Activated T-helper 2 cell treated with anti-CD3 and anti-CD28 coated beads, Interferon-gamma antibody, Interleukin-2, Interleukin-4, amounts not matched to agents 10 μg/mL and 5 μg/mL and 100 μg/mL, durations not matched to agents 14 hours and 24 hours and 36 hours (primary cell): Measurements from ENCODE around the gene EZH2. TPM values are rescaled to one million over a fixed set of nuclear protein-coding genes. Genes with fewer than 3 reads are reported as not detected.

ENCODE experiments used
- DNase-seq: peaks from one replicate; pipeline ENCODE4 v3.0.0; 2021; ENCODE audit warnings: low spot score
- H3K27ac Mint-ChIP-seq: one replicate; pipeline ENCODE4 v1.8.0; 2021; ENCODE audit warnings: mixed read lengths
- H3K27me3 Mint-ChIP-seq: one replicate; pipeline ENCODE4 v1.8.0; 2021; ENCODE audit warnings: low read depth, mixed read lengths
- H3K36me3 Mint-ChIP-seq: one replicate; pipeline ENCODE4 v1.8.0; 2021; ENCODE audit warnings: low read depth, mixed read lengths
- H3K4me1 Mint-ChIP-seq: one replicate; pipeline ENCODE4 v1.8.0; 2021; ENCODE audit warnings: low read depth, mixed read lengths
- H3K4me3 Mint-ChIP-seq: one replicate; pipeline ENCODE4 v1.8.0; 2021; ENCODE audit warnings: low read depth, mild to moderate bottlenecking, moderate library complexity, mixed read lengths
- H3K9me3 Mint-ChIP-seq: one replicate; pipeline ENCODE4 v1.8.0; 2021; ENCODE audit warnings: mixed read lengths
- intact Hi-C: fragments of 100-400 bp; cut with micrococcal nuclease; formaldehyde crosslinking; loops from one replicate; pipeline ENCODE4 v1.15.1; 2023
- total RNA-seq: library from RNA; stranded (reverse); gene quantifications from 2 replicates; pipeline ENCODE4 v1.2.3, GENCODE V29; 2022

Gene EZH2
- total RNA-seq, 1 donor from 2014 or later: 91.0 TPM

- no peak for DNase-seq
- H3K4me3 Mint-ChIP-seq: no peak overlapping the region
- H3K27ac Mint-ChIP-seq: no peak overlapping the region
- intact Hi-C loops: no loop called here
- H3K4me1 Mint-ChIP-seq: peaks cover 16% of the 10 kb centered on the region
- no peaks in the 10 kb centered on the region for H3K27me3 Mint-ChIP-seq
- H3K9me3 Mint-ChIP-seq: no peaks in the 10 kb centered on the region
- H3K36me3 Mint-ChIP-seq: peaks cover 28% of the 10 kb centered on the region
Observed at GRCh38 chr7:148888300-148888699, 4.2 kb upstream of the EZH2 start.

GRCh38 chr7:148886844-148887243, 2.8 kb upstream of the EZH2 start:
- H3K4me3 Mint-ChIP-seq: no peak overlapping the region
- DNase-seq: no peak
- peaks cover 18% of the 10 kb centered on the region for H3K4me1 Mint-ChIP-seq
- no peaks in the 10 kb centered on the region for H3K27me3 Mint-ChIP-seq
- peaks cover 32% of the 10 kb centered on the region for H3K36me3 Mint-ChIP-seq
- intact Hi-C loops: no loop called here
- no peaks in the 10 kb centered on the region for H3K9me3 Mint-ChIP-seq
- H3K27ac Mint-ChIP-seq: no peak overlapping the region

GRCh38 chr7:148884299-148885022, 370 bp upstream of the EZH2 start:
- intact Hi-C loops: loop anchor here (1.0 to 5.0 kb wide), 5 partner anchors 29 to 144 kb away; partner anchors contain the start of gene PDIA4
- peak; percentile 92 for DNase-seq
- Mint-ChIP-seq H3K4me3 (peak overlapping the region; percentile 94), H3K9me3 (no peaks in the 10 kb centered on the region), H3K36me3 (peaks cover 42% of the 10 kb centered on the region), H3K27ac (peak overlapping the region; percentile 98), H3K4me1 (peaks cover 29% of the 10 kb centered on the region), H3K27me3 (no peaks in the 10 kb centered on the region)

- intact Hi-C loops: loop anchor here (1.0 to 5.0 kb wide), 5 partner anchors 30 to 145 kb away; partner anchors contain the start of gene PDIA4
- DNase-seq: peak; percentile 39
- H3K4me3 Mint-ChIP-seq: peak overlapping the region; percentile 95
- peak overlapping the region; percentile 95 for H3K27ac Mint-ChIP-seq
- no peaks in the 10 kb centered on the region for H3K27me3 Mint-ChIP-seq
- peaks cover 31% of the 10 kb centered on the region for H3K4me1 Mint-ChIP-seq
- no peaks in the 10 kb centered on the region for H3K9me3 Mint-ChIP-seq
- H3K36me3 Mint-ChIP-seq: peaks cover 37% of the 10 kb centered on the region
Observed at GRCh38 chr7:148883266-148884048, 634 bp downstream of the EZH2 start.

- H3K27me3 Mint-ChIP-seq: no peaks in the 10 kb centered on the region
- peaks cover 36% of the 10 kb centered on the region for H3K4me1 Mint-ChIP-seq
- H3K27ac Mint-ChIP-seq: peak overlapping the region; percentile 95
- H3K36me3 Mint-ChIP-seq: peaks cover 36% of the 10 kb centered on the region
- intact Hi-C loops: loop anchor here (5.0 kb wide), 1 partner anchor 36 kb away; no protein-coding TSS in a partner anchor
- H3K4me3 Mint-ChIP-seq: peak overlapping the region; percentile 95
- DNase-seq: no peak
- no peaks in the 10 kb centered on the region for H3K9me3 Mint-ChIP-seq
Observed at GRCh38 chr7:148882841-148883265, 1.2 kb downstream of the EZH2 start.

- Mint-ChIP-seq H3K36me3 (peaks cover 38% of the 10 kb centered on the region), H3K4me1 (peaks cover 39% of the 10 kb centered on the region), H3K9me3 (no peaks in the 10 kb centered on the region), H3K27me3 (no peaks in the 10 kb centered on the region), H3K27ac (no peak overlapping the region), H3K4me3 (peak overlapping the region; percentile 95)
- DNase-seq: no peak
- intact Hi-C loops: loop anchor here (5.0 kb wide), 1 partner anchor 35 kb away; no protein-coding TSS in a partner anchor
Observed at GRCh38 chr7:148882192-148882591, 1.9 kb downstream of the EZH2 start.

- H3K27ac Mint-ChIP-seq: peak overlapping the region; percentile 53
- H3K27me3 Mint-ChIP-seq: no peaks in the 10 kb centered on the region
- peaks cover 54% of the 10 kb centered on the region for H3K4me1 Mint-ChIP-seq
- intact Hi-C loops: no loop called here
- H3K9me3 Mint-ChIP-seq: no peaks in the 10 kb centered on the region
- no peak overlapping the region for H3K4me3 Mint-ChIP-seq
- H3K36me3 Mint-ChIP-seq: peaks cover 32% of the 10 kb centered on the region
- DNase-seq: no peak
Observed at GRCh38 chr7:148878317-148878716, 5.8 kb downstream of the EZH2 start.

- Mint-ChIP-seq H3K4me3 (no peak overlapping the region), H3K36me3 (peaks cover 33% of the 10 kb centered on the region), H3K4me1 (peaks cover 59% of the 10 kb centered on the region), H3K27ac (peak overlapping the region; percentile 70), H3K9me3 (no peaks in the 10 kb centered on the region), H3K27me3 (no peaks in the 10 kb centered on the region)
- no peak for DNase-seq
- intact Hi-C loops: loop anchor here (2.0 kb wide), 1 partner anchor 21 kb away; no protein-coding TSS in a partner anchor
Observed at GRCh38 chr7:148877517-148877916, 6.6 kb downstream of the EZH2 start.

GRCh38 chr7:148872188-148872587, 11.9 kb downstream of the EZH2 start:
- no peak for DNase-seq
- intact Hi-C loops: no loop called here
- Mint-ChIP-seq H3K4me1 (peaks cover 41% of the 10 kb centered on the region), H3K36me3 (peaks cover 47% of the 10 kb centered on the region), H3K9me3 (peaks cover 11% of the 10 kb centered on the region), H3K4me3 (no peak overlapping the region), H3K27me3 (no peaks in the 10 kb centered on the region), H3K27ac (peak overlapping the region; percentile 8)

GRCh38 chr7:148871551-148871950, 12.5 kb downstream of the EZH2 start:
- peaks cover 47% of the 10 kb centered on the region for H3K36me3 Mint-ChIP-seq
- no peak overlapping the region for H3K4me3 Mint-ChIP-seq

GRCh38 chr7:148871030-148871429, 13.1 kb downstream of the EZH2 start:
- H3K4me1 Mint-ChIP-seq: peaks cover 40% of the 10 kb centered on the region
- no peak overlapping the region for H3K4me3 Mint-ChIP-seq
- intact Hi-C loops: no loop called here
- H3K36me3 Mint-ChIP-seq: peaks cover 46% of the 10 kb centered on the region
- H3K9me3 Mint-ChIP-seq: peaks cover 11% of the 10 kb centered on the region
- H3K27me3 Mint-ChIP-seq: no peaks in the 10 kb centered on the region
- no peak overlapping the region for H3K27ac Mint-ChIP-seq
- no peak for DNase-seq

More at GRCh38 chr7:148871551-148871950, 12.5 kb downstream of the EZH2 start:
- intact Hi-C loops: no loop called here
- Mint-ChIP-seq H3K27me3 (no peaks in the 10 kb centered on the region), H3K9me3 (peaks cover 11% of the 10 kb centered on the region), H3K27ac (no peak overlapping the region), H3K4me1 (peaks cover 41% of the 10 kb centered on the region)
- no peak for DNase-seq

- Mint-ChIP-seq H3K27me3 (no peaks in the 10 kb centered on the region), H3K4me1 (peaks cover 45% of the 10 kb centered on the region), H3K27ac (peak overlapping the region; percentile 53), H3K9me3 (peaks cover 11% of the 10 kb centered on the region), H3K36me3 (peaks cover 42% of the 10 kb centered on the region), H3K4me3 (no peak overlapping the region)
- intact Hi-C loops: no loop called here
- no peak for DNase-seq
Observed at GRCh38 chr7:148868378-148868674, 15.8 kb downstream of the EZH2 start.
